ENCODE results near the gene RAMAC.
A peak's percentile ranks its signal among the peaks of the same experiment; 100 is the strongest.
"Not testable (repeated sequence)": the region's sequence is repeated elsewhere in the genome, so short reads cannot be mapped to it uniquely, and the experiment has no call there.

Gene RAMAC

DNA sequence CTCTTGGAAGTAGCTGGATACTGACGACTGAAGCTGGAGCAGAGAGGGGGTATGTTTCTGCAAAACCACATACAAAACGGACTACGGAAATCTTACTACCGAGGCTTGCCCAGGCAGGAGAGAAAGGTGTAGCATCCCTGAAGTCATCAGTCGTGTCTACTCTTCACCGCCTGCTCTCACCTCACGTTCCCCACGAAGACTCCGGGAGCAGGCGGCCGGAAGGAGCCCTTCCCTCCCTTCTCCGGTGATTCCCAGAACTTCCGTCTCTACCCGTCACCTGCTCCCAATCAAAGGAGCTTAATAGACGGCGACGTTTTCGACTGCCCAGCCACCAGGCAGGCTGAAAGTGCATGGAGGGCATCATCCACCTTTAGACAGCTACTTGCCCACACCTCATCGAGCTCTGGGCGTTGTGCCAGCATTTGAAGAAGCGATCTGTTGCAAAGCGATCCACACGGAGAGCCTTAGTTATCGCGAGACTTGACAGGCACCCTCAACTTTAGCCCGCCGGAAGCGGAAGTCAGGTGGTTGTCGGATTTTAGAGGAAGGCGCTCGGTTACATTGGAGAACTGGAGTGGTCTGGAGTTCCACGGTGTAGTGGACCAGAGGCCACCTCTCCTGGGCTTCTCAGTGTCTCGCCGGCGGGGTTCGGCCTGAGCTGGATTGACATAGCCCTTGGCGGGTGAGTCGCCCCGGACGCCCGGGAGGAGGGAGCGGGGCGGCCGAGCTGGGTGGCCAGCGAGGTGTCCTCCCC is at the start of gene RAMAC:
Gene RAMAC, plus strand, starts transcription at position 523 of the 754 bp plus-strand sequence. CDS start 2,809 bp downstream, outside the sequence.
- no peaks in the 10 kb centered on the region for H3K9me3 ChIP-seq
- H4K20me1 ChIP-seq: peaks cover 5% of the 10 kb centered on the region; the same call in 1 of the 2 replicates
- peak within 1 kb of the TSS; percentile 93 for H3K4me3 ChIP-seq
- peaks cover 23% of the 10 kb centered on the region for H3K36me3 ChIP-seq
- no peaks in the 10 kb centered on the region for H3K27me3 ChIP-seq
- peak within 1 kb of the TSS; percentile 85 for H3K9ac ChIP-seq
- H3K4me2 ChIP-seq: peak within 1 kb of the TSS; percentile 87
- no peak for TF ChIP-seq Cebpa-rat (IDR thresholded peaks at IDR 0.05)
- peak within 1 kb of the TSS; percentile 84 for H3K27ac ChIP-seq
- peaks cover 20% of the 10 kb centered on the region for H3K4me1 ChIP-seq

DNA sequence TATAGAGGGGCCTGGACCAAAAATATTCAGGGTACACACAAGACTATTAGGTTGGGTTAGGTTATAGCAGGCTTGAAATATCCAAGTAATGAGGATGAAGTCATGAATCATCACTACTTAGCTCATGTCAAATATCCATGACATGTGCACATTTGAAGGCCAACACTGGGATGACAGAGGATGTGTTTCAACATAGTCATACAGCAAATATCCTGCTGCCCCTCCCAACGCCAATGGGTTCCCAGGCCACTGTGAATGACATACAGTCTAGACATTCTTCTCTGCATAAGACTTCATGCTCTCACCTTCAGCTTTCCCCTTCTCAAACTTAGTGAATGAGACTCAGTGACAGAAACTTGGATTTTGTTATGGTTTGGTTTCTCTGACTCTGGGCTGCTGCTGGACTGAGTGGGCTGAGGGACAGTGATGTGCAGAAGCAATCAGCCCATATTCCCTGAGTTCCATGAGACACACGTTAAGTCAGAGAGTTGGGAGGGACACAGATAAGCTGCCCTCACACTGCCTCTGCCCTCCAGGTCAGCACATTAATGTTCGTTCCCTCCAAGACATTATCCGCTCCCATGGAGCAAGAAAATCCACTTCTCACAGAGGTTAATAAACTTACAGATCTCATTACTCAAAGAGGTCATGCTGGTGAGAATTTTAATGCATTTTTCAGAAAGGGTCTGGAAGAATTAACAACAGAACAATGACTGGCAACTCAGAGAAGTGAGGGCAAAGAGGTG is 48.9 kb upstream of the RAMAC start:
- H4K20me1 ChIP-seq: no peaks in the 10 kb centered on the region
- H3K9me3 ChIP-seq: no peaks in the 10 kb centered on the region
- no peak for TF ChIP-seq Cebpa-rat (IDR thresholded peaks at IDR 0.05)
- H3K4me1 ChIP-seq: no peaks in the 10 kb centered on the region
- H3K9ac ChIP-seq: no peak overlapping the region
- H3K36me3 ChIP-seq: no peaks in the 10 kb centered on the region
- no peak overlapping the region for H3K4me3 ChIP-seq
- no peaks in the 10 kb centered on the region for H3K27me3 ChIP-seq
- H3K4me2 ChIP-seq: no peak overlapping the region
- no peak overlapping the region for H3K27ac ChIP-seq

DNA sequence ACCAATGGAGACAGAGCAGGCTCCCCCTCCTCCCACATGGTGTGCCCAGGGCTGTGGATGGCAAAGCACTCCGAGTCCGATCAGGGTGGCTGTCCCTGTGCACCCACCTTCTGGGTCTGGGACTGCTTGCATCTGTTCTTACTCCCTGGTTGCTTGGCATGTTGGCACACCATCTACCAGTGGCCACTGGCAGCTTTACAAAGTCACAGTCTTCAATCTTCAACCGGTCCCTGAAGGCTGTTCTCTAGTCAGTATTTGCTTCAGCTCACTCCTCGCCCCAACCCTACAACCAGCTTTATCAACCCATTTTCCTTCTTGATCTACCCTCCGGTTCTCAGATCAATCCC is 48.3 kb upstream of the RAMAC start:
- no peak overlapping the region for H3K4me3 ChIP-seq
- no peaks in the 10 kb centered on the region for H3K27me3 ChIP-seq
- no peak for TF ChIP-seq Cebpa-rat (IDR thresholded peaks at IDR 0.05)
- no peaks in the 10 kb centered on the region for H3K4me1 ChIP-seq
- H4K20me1 ChIP-seq: no peaks in the 10 kb centered on the region
- H3K4me2 ChIP-seq: no peak overlapping the region
- no peaks in the 10 kb centered on the region for H3K36me3 ChIP-seq
- H3K9me3 ChIP-seq: no peaks in the 10 kb centered on the region
- no peak overlapping the region for H3K27ac ChIP-seq
- H3K9ac ChIP-seq: no peak overlapping the region

DNA sequence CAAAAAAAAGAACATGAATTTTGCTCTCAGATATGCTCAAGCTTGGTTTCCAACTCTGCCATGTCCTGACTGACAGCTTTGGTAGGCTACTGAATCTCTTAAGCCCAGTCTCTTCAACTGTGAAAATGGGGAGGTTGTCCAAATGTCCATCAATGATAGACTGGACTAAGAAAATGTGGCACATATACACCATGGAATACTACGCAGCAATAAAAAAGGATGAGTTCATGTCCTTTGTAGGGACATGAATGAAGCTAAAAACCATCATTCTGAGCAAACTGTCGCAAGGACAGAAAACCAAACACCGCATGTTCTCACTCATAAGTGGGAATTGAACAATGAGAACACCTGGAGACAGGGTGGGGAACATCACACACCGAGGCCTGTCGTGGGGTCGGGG is 46.3 kb upstream of the RAMAC start:
- not testable (repeated sequence) for H3K4me3 ChIP-seq, H3K36me3 ChIP-seq, H3K9me3 ChIP-seq, H3K4me2 ChIP-seq, H4K20me1 ChIP-seq, H3K27me3 ChIP-seq, H3K27ac ChIP-seq, H3K9ac ChIP-seq
- H3K4me1 ChIP-seq: peaks cover 11% of the 10 kb centered on the region

DNA sequence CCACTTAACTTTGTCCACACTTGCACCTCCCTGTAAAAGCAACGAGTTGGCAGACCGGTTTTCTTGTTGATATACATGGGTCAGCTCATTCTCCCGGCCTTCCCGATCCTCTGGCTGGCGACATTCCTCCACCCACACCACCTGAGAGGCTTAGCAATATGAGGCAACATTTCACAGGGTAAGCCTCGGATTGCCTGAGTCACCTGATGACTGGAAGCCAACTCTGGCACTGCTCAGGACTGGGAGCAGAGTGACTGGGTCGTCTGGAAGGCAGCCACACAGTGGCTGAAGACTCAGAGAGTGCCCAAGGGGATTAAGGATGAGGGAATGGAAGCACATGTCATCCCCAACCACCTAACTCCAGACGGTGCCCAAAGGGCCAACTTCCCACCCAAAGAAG is 43.3 kb upstream of the RAMAC start:
- Histone ChIP-seq H3K4me1 (peaks cover 28% of the 10 kb centered on the region), H3K4me3 (no peak overlapping the region), H3K9me3 (no peaks in the 10 kb centered on the region), H3K27me3 (no peaks in the 10 kb centered on the region), H3K4me2 (no peak overlapping the region), H4K20me1 (no peaks in the 10 kb centered on the region), H3K36me3 (no peaks in the 10 kb centered on the region), H3K9ac (no peak overlapping the region), H3K27ac (no peak overlapping the region)
- no peak for TF ChIP-seq Cebpa-rat (IDR thresholded peaks at IDR 0.05)

DNA sequence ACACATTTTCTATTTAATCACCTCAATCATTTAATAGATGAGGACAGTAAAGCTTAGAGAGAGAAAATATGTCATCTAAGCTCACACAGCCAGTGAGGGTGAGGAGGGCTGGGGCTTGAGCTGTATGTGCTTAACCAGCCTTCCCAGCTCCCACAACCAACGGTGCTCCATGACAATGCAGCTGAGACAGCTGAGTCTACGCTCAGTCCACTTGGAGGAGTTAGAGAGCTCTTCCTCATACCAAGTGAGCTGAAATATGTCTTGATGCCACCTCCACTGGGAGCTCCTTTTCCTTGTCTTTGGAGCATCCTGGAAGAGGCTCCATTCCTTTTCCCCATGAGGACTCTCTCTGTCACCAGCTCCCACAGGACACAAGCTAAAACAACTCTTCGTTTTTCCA is 42.8 kb upstream of the RAMAC start:
- no peak for TF ChIP-seq Cebpa-rat (IDR thresholded peaks at IDR 0.05)
- H3K4me1 ChIP-seq: peaks cover 28% of the 10 kb centered on the region
- H3K4me2 ChIP-seq: no peak overlapping the region
- H3K9ac ChIP-seq: no peak overlapping the region
- no peak overlapping the region for H3K4me3 ChIP-seq
- no peaks in the 10 kb centered on the region for H4K20me1 ChIP-seq
- no peaks in the 10 kb centered on the region for H3K9me3 ChIP-seq
- no peaks in the 10 kb centered on the region for H3K27me3 ChIP-seq
- H3K36me3 ChIP-seq: no peaks in the 10 kb centered on the region
- H3K27ac ChIP-seq: no peak overlapping the region

DNA sequence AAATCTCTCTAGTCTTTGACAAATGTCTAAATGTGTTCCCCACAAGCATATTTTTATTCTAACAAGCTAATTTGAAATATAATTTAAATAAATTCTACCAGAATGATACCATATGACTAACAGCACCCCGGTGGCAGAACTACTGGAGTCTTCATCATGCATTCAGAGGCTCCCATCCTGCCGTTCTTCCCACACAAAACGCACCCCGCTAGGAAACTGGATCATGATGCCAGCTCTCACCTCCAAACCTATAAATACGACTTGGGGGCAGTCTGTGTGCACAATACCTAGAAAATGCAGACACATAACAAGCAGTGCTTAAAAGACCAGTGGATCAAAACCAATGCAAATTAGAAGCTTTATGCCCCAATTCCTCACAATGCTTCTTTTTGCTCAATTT is 42.0 kb upstream of the RAMAC start:
- H3K9me3 ChIP-seq: no peaks in the 10 kb centered on the region
- H3K27me3 ChIP-seq: peaks cover 7% of the 10 kb centered on the region; the same call in 1 of the 2 replicates
- no peaks in the 10 kb centered on the region for H4K20me1 ChIP-seq
- no peaks in the 10 kb centered on the region for H3K36me3 ChIP-seq
- TF ChIP-seq Cebpa-rat (IDR thresholded peaks at IDR 0.05): no peak
- H3K4me2 ChIP-seq: peak overlapping the region; percentile 69
- no peak overlapping the region for H3K4me3 ChIP-seq
- H3K27ac ChIP-seq: 0 out of 2 replicates have a peak overlapping the region, but pooled peaks have one; percentile 36
- peaks cover 28% of the 10 kb centered on the region for H3K4me1 ChIP-seq
- no peak overlapping the region for H3K9ac ChIP-seq

DNA sequence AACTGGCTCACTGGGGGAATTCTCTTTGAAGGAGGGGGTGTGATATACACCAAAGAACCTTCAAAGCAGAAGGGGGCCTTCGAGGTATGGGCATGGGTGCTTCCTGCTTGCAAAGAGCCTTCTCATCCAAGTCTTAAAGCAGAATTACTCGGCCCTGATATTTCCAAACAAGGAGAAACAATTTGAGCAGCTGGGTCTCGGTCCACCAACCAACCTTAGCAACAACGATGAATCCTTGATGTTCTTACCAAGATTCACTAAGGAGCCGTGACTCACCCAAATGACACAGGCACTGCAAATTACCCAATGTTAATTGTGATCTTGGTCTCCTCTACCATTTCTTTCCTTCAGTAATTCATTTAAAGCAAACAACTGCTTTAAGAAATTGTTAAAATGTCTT is 41.2 kb upstream of the RAMAC start:
- H3K9ac ChIP-seq: no peak overlapping the region
- no peaks in the 10 kb centered on the region for H4K20me1 ChIP-seq
- H3K36me3 ChIP-seq: no peaks in the 10 kb centered on the region
- no peaks in the 10 kb centered on the region for H3K9me3 ChIP-seq
- 0 out of 2 replicates have a peak overlapping the region, but pooled peaks have one; percentile 36 for H3K27ac ChIP-seq
- peaks cover 29% of the 10 kb centered on the region for H3K4me1 ChIP-seq
- H3K27me3 ChIP-seq: peaks cover 15% of the 10 kb centered on the region
- no peak overlapping the region for H3K4me3 ChIP-seq
- H3K4me2 ChIP-seq: peak overlapping the region; percentile 69
- TF ChIP-seq Cebpa-rat (IDR thresholded peaks at IDR 0.05): no peak

DNA sequence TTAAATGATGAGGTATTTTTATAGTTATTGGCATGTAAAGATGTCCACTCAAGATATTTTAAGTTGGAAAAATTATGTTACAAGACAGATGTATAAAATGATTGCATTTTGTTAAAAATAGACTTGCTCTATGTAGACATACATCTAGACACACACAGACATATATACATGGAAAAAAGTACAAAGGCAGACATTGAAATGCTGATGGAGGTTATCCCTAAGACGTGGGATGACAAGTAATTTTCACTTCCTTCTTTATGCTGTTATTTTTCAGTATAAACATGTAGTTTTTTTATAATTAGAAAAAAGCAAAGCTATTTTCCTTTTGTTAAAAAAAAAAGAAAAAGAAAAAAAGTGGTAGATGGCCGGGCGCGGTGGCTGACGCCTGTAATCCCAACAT is 40.7 kb upstream of the RAMAC start:
- no peaks in the 10 kb centered on the region for H3K9me3 ChIP-seq
- no peaks in the 10 kb centered on the region for H3K36me3 ChIP-seq
- no peak for TF ChIP-seq Cebpa-rat (IDR thresholded peaks at IDR 0.05)
- H3K9ac ChIP-seq: no peak overlapping the region
- no peak overlapping the region for H3K4me3 ChIP-seq
- H3K27ac ChIP-seq: no peak overlapping the region
- peak overlapping the region; percentile 69 for H3K4me2 ChIP-seq
- H3K4me1 ChIP-seq: peaks cover 34% of the 10 kb centered on the region
- no peaks in the 10 kb centered on the region for H4K20me1 ChIP-seq
- peaks cover 20% of the 10 kb centered on the region for H3K27me3 ChIP-seq

DNA sequence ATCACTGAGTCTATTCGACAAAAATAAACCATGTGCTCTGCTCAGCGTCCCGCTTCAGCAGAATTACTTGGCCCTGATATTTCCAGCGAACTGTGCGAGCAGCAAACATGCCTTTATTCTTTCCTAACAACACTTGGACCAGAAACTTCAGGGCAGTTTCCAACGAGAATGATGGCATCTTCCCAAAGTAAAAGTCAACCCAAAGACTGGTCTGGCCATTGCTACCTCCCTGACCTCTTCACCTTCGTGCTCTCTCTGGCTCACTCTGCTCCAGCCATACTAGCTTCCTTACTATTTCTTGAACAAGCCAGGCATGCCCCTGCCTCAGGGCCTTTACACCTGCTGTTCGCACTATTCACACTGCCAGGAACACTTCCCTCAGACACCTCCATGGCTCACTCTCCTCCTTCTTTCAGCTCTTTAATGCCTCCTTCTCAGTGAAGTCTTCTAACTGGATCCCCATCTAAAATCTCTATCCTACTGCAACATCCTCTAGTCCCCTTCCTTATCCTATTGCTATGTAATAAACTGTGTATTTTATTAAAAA is 39.8 kb upstream of the RAMAC start:
- Histone ChIP-seq H4K20me1 (peaks cover 6% of the 10 kb centered on the region), H3K4me1 (peaks cover 43% of the 10 kb centered on the region), H3K4me3 (no peak overlapping the region), H3K27ac (no peak overlapping the region), H3K27me3 (peaks cover 29% of the 10 kb centered on the region), H3K36me3 (no peaks in the 10 kb centered on the region), H3K4me2 (peak overlapping the region; percentile 69; the same call in 1 of the 2 replicates), H3K9me3 (no peaks in the 10 kb centered on the region), H3K9ac (no peak overlapping the region)
- no peak for TF ChIP-seq Cebpa-rat (IDR thresholded peaks at IDR 0.05)
